ENCODE results near the gene MSH3.
"Not testable (repeated sequence)": the region's sequence is repeated elsewhere in the genome, so short reads cannot be mapped to it uniquely, and the experiment has no call there.

MSH3 gene

GRCh38 chr5:80799041-80799440 lies 144.6 kb downstream of the MSH3 start:
- DNase-seq, result no peak

DNA sequence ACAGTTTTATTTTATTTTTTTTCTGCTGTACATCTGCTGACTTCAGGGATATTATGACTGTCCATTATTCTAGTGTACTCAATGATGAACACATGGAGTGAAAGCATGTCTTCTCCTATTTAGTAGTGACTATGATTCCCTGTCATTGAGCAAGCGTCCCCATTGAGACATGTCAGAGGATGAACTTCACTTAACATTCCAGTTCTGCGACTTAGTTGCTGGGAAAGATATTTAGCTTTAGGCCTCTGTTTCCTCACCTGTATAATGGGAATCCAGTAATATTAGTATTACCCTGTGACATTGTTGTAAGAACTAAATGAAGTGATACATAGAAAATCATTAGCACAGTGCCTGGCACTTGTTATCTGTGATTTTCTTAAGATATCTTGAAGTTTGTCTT lies 145.1 kb downstream of the MSH3 start:
- no peak for DNase-seq

- no peak for DNase-seq
These were observed 149.9 kb downstream of the MSH3 start for GRCh38 chr5:80804332-80804731.

DNA sequence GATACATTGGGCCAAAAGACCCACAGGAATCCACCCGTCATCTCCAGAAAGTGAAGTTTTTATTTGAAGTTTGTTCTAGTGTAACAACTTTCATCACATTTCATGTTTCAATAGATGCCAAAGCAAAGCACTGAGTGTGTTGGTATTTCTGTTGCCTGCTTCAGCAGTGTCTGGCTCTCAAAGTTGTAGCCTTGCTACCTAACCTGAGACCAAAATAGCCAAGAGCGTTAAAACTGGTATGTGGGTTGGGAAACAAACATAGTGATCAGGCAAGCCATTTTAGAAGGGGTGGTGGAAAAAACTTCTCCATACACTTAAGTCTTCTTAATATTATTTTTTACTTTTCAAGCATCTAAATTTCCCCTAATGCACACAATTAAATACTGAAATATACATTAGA lies 150.6 kb downstream of the MSH3 start:
- no peak for DNase-seq

DNA sequence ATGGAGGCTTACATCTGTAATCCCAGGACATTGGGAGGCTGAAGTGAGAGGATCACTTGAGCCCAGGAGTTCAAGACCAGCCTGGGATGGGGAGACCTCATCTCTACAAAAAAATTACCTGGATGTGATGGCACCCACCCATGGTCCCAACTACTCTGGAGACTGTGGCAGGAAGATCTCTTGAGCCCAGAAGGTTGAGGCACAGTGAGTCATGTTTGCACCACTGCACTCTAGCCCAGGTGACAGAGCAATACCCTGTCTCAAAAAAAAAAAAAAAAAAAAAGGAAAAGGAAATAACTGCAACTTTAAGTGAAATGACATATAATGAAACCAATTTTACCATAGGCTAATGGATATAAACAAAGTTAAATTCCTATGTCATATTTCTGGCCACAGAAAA lies 152.5 kb downstream of the MSH3 start:
- DNase-seq, result peak; percentile 8

DNA sequence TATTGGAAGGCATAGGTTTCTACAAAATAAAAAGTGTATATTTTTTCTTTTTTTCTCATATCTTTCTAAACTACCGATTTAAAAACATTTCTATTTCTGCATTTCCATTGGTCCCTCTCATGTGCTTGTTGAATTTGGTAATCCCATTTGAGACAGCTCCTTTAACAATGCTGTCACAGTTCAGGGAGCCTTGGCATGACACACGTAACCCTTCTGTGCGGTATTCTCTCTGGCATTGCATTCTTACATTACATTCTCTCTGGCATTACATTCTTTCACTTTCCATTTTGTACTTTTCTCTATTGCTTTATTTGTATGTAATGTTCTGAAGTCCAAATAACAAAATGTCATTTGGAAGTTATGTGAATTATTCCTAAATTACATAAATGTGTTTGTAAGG lies 155.0 kb downstream of the MSH3 start:
- DNase-seq, result no peak

GRCh38 chr5:80810425-80810824 lies 156.0 kb downstream of the MSH3 start:
- peak; percentile 16 for DNase-seq

GRCh38 chr5:80816590-80816989 lies 162.1 kb downstream of the MSH3 start:
- DNase-seq, result no peak

GRCh38 chr5:80820685-80821084 lies 166.2 kb downstream of the MSH3 start:
- DNase-seq, result no peak

DNA sequence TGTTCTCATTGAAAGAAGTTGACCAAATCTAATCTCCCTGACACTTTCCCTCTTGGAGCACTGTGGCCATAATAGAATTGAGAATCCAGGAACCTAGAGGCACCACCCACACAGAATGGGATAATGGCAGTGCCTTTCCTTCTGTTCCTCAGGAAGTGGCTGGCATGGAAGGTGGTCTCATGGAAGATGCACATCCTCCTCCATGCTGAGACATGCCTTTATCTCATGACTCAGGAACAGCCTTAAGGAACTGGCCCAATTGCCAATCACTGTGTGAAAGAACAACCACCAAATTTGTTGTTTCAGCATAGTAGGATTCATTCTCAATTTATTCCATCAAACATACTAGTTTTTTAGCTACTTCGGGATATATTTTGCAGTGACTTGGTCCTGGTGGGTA lies 168.2 kb downstream of the MSH3 start:
- no peak for DNase-seq

- not testable (repeated sequence) for DNase-seq
These were observed 169.7 kb downstream of the MSH3 start for GRCh38 chr5:80824159-80824558.

- no peak for DNase-seq
These were observed 171.5 kb downstream of the MSH3 start for GRCh38 chr5:80825786-80826460.

GRCh38 chr5:80834710-80835109 lies 180.3 kb downstream of the MSH3 start:
- no peak for DNase-seq

GRCh38 chr5:80835128-80835527 lies 180.7 kb downstream of the MSH3 start:
- DNase-seq, result no peak

DNA sequence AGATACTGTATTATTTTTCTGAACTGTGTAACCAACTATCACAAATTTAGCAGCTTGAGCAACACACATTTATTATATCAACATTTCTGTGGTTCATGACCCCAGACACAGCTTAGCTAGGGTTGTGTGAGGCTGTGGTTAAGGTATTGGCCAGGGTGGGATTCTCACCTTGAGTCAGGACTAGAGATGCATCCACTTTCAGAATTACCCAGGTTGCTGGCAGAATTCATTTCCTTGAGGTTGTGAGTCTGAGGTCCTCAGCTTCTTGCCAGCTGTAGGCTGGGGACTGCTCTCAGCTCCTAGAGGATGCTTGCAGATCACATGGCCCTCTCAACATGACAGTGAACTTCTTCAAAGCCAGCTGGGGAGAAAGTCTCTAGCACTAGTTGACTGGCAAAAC lies 183.2 kb downstream of the MSH3 start:
- peak; percentile 85 for DNase-seq

DNA sequence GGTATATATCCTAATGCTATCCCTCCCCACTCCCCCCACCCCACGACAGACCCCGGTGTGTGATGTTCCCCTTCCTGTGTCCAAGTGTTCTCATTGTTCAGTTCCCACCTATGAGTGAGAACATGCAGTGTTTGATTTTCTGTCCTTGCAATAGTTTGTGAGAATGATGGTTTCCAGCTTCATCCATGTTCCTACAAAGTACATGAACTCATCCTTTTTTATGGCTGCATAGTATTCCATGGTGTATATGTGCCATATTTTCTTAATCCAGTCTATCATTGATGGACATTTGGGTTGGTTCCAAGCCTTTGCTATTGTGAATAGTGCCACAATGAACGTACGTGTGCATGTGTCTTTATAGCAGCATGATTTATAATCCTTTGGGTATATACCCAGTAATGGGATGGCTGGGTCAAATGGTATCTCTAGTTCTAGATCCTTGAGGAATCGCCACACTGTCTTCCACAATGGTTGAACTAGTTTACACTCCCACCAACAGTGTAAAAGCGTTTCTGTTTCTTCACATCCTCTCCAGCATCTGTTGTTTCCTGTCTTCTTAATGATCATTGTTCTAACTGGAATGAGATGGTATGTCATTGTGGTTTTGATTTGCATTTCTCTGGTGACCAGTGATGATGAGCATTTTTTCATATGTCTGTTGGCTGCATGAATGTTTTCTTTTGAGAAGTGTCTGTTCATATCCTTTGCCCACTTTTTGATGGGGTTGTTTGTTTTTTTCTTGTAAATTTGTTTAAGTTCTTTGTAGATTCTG lies 186.8 kb downstream of the MSH3 start:
- DNase-seq, result not testable (repeated sequence)

DNA sequence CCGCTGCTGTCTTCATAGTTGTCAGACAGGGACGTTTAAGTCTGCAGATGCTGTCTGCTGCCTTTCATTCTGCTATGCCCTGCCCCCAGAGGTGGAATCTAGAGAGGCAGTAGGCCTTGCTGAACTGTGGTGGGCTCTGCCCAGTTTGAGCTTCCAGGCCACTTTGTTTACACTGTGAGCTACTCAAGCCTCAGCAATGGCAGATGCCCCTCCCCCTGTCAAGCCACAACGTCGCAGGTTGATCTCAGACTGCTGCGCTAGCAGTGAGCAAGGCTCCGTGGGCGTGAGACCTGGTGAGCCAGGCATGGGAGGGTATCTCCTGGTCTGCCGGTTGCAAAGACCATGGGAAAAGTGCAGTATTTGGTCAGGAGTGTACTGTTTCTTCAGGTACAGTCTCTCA lies 192.0 kb downstream of the MSH3 start:
- DNase-seq, result not testable (repeated sequence)

DNA sequence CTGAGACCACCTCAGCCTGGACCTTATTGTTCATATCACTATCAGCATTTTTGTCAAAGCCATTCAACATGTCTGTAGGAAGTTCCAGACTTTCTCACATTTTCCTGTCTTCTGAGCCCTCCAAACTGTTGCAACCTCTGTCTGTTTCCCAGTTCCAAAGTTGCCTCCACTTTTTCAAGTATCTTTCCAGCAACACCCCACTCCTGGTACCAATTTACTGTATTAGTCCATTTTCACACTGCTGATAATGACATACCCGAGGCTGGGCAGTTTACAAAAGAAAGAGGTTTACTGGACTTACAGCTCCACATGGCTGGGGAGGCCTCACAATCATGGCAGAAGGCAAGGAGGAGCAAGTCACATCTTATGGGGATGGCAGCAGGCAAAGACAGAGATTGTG lies 195.7 kb downstream of the MSH3 start:
- DNase-seq, result not testable (repeated sequence)

DNA sequence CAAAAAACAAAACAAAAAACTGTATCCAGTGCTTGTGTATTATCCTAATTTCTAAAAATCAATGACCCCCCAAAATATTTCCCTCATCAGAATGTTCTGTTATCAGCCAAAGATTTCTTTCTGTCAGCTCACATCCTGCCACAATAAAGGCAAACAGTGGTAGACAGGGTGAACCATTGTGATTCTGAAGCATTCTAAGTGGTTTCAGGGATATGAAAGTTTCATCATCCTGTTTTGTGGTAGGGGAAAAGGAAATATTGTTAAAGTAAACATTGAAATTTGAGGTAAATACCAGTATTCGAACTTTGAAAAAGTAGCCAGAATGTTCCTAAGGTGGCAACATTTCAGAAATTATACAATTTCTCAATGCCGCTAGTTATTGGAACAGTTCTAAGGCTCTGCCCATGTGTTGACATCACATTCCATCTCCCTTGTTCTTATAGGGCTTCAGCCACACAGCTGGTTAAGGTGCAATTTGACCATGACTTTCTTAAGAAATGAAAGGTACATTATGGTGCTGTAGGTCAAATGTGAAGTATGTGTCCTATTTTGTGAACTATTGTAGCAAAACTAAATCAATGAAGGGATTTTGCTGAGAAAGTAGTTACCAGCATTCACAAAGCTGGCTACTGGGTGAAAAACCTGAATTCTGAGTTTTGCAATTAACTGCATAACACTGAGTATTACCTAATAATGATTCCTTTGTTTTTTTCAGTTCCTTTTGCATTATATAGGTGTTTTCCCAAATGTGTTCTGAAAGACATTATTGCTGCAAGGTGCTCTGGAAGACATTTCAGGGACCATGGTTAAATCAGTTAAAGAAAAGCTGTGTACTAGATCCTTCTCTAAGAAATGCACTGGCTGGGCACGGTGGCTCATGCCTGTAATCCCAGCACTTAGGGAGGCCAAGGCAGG lies 198.1 kb downstream of the MSH3 start:
- DNase-seq, result no peak

DNA sequence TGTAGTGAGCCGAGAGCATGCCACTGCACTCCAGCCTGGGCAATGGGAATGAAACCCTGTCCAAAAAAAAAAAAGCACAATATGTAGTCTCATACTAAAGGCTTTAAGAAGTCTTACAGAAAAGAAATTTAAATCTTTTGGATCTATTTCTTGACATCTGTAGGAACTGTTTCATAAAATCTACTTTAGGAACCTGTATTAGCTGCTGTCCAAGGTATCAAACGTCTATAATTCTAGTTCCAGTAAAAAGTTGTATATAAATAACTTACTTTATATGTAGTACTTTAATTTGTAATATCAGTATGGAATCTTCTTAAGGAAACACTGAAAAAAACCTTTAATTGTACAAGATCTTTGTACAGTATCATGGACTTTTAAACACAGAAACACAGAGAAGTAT lies 199.0 kb downstream of the MSH3 start:
- no peak for DNase-seq

DNA sequence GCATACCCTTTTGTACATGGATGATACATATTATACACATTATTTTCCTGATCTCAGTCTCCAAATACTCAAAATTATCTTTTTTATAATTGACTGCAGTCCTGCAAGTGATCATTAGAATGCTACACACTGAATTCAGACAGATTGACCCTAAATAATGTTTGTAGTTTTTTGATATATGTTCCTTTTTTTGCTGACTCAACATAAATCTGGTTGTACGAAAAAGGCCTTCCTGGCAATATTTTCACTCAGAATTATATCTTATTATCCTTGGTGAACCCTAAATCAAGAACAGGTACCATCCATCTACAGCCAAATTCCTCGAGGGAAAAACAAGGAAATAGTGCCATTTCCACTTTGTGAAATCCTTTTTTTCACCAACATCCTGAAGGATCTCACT lies 200.1 kb downstream of the MSH3 start:
- no peak for DNase-seq

DNA sequence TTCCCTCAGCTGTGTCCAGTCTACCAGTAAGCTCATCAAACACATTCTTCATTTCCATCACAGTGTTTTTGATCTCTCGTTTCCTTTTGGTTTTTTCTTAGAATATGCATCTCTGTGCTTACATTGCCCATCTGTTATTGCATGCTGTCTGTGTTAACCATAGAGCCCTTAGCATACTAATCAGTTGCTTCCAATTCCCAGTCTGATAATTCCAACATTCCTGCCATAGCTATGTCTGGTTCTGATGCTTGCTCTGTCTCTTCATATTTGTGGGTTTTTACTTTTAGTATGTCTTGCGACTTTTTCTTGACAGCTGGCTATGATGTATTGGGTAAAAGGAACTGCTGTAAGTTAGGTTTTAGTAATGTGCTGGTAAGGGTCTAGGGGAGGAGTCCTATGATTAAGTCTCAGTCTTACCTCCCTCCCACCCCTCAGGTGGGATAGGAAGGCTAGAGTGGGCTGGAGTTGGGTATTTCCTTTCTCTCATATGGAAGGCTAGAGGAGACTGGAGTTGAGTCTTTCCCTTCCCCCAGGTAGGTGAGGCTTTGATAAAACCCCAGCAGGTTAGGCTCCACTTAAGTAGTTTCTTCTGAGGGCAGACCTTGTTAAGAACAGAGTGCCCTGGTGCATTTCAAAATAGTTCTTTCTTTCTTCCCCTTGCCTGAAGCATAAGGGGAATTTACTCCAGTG lies 206.6 kb downstream of the MSH3 start:
- DNase-seq, result no peak

DNA sequence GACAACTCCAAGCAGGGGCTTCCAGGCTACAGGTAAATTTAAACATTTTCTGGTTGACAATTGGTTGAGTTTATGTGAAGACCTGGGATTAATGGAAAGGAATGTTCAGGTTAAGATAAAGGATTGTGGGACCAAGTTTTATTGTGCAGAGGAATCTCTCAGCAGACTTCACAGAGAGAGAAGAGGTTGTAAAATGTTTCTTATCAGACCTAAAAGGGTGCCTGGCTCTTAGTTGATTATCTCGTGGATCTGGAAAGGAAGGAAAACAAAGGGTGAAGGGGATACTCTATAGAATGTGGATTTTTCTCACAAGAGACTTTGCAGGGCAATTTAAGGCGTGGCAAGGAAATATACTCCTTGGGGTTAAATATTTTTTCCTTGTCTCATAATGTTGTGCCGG lies 209.3 kb downstream of the MSH3 start:
- no peak for DNase-seq
